Stimulated activated naive CD8-positive, alpha-beta T cell treated with anti-CD3 and anti-CD28 coated beads, Interleukin-15, Interleukin-2, amounts not matched to agents 100 ng/mL and 50 ng/mL, for 24 hours (primary cell): ENCODE results near the gene PHC3.

Experiments used
- H3K27ac Mint-ChIP-seq: one replicate; pipeline ENCODE4 v1.8.0; 2021; ENCODE audit warnings: mild to moderate bottlenecking, mixed read lengths
- H3K27me3 Mint-ChIP-seq: one replicate; pipeline ENCODE4 v1.8.0; 2021; ENCODE audit warnings: mixed read lengths
- H3K36me3 Mint-ChIP-seq: one replicate; pipeline ENCODE4 v1.8.0; 2021; ENCODE audit warnings: low read depth, mixed read lengths
- H3K4me1 Mint-ChIP-seq: one replicate; pipeline ENCODE4 v1.8.0; 2021; ENCODE audit warnings: low read depth, mixed read lengths
- H3K4me3 Mint-ChIP-seq: one replicate; pipeline ENCODE4 v1.8.0; 2021; ENCODE audit warnings: mild to moderate bottlenecking, mixed read lengths
- H3K9me3 Mint-ChIP-seq: one replicate; pipeline ENCODE4 v1.8.0; 2021; ENCODE audit warnings: mixed read lengths

Gene PHC3

DNA sequence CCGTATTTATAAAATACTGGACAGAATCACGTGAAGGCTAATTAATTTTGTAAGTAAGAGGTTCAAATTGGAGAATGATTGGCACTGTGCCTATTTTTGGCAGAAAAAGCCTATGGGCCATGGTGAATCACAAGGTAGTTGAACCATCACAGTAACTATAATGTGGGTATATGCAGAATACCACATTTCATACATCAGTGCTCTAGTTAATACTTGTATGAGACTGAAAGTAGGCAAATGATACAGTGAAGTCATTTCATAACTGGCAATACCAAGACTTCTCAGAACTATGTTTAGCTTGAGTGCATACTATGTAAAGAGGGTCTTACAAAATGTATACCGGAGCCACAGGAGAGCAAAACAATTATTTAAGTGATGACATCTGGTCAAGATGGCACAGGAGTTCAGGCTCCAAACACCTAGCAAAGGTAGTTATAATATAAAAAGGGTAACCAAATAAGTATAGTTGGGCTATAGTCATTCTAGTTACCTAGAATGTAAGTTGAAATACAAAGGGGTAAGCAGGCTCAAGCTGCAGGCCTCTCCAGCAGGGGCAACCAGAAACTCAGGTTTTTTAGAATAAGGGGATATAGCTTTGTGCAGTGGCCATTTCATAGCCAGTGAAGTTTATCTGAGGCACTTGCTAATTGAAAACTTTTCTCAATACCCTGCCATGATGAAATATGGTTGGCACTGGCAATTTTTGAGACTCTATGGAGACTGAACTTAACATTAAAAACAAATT is 124.7 kb downstream of the PHC3 start:
- Mint-ChIP-seq H3K27me3 (no peaks in the 10 kb centered on the region), H3K27ac (no peak overlapping the region), H3K36me3 (no peaks in the 10 kb centered on the region), H3K9me3 (no peaks in the 10 kb centered on the region), H3K4me1 (peaks cover 43% of the 10 kb centered on the region), H3K4me3 (no peak overlapping the region)

DNA sequence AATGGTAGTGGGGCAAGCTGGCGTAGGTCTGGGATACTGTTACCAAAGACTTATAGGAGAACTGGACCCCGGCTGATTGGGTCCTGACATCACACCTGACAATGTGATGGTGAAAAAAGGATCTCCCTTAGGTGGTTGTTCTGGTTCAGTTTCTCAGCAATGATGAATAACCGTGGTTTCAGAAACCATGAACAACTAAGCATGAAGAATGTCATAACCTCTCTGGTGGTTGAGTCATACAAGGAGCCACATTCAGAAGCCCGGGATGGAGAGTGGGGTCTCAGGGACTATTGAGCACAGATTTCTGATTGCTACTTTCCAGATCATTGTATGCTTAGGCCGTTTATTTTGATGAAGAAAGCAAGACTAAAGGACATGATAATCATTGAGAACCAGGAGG is 126.3 kb downstream of the PHC3 start:
- H3K27me3 Mint-ChIP-seq = no peaks in the 10 kb centered on the region
- no peak overlapping the region for H3K27ac Mint-ChIP-seq
- H3K9me3 Mint-ChIP-seq = no peaks in the 10 kb centered on the region
- peaks cover 43% of the 10 kb centered on the region for H3K4me1 Mint-ChIP-seq
- H3K4me3 Mint-ChIP-seq = no peak overlapping the region
- H3K36me3 Mint-ChIP-seq = no peaks in the 10 kb centered on the region

DNA sequence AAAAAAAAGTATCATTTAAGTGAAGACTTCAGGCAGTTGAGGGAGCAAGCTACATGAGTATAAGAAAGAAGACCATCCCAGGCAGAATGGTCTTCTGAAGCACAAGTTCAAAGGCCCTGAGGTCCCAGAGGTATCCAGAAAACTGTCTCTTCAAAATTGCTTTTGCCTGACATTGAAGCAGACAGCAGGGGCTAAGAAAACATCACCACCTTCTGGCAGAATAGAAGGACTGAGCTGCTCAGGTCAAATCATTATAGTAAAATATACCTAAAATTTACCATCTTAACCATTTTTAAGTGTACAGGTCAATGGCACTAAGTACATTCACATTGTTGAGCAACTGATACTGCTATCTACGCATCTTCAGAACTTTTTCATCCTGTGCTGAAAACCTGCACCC is 127.3 kb downstream of the PHC3 start:
- Mint-ChIP-seq H3K9me3 (no peaks in the 10 kb centered on the region), H3K4me1 (peaks cover 43% of the 10 kb centered on the region), H3K36me3 (no peaks in the 10 kb centered on the region), H3K27me3 (no peaks in the 10 kb centered on the region), H3K4me3 (no peak overlapping the region), H3K27ac (no peak overlapping the region)

DNA sequence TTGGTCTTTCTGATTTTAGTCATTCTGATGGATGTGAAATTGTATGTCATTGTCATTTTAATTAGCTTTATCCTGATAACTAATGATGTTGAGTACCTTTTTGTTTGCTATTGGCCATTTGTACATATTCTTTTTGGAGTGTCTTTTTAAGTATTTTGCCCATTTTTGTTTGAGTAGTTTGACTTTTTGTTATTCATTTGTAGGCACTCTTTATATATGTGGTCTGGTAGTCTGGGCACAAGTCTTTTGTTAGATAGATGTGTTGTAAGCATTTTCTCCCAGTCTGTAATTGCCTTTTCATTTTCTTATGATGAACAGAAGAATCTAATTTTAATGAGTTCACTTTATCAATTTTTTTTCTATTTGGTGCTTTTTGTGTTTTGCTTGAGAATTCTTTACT is 129.1 kb downstream of the PHC3 start:
- Mint-ChIP-seq H3K4me3 (no peak overlapping the region), H3K4me1 (peaks cover 31% of the 10 kb centered on the region), H3K9me3 (no peaks in the 10 kb centered on the region), H3K27me3 (no peaks in the 10 kb centered on the region), H3K36me3 (no peaks in the 10 kb centered on the region), H3K27ac (no peak overlapping the region)

DNA sequence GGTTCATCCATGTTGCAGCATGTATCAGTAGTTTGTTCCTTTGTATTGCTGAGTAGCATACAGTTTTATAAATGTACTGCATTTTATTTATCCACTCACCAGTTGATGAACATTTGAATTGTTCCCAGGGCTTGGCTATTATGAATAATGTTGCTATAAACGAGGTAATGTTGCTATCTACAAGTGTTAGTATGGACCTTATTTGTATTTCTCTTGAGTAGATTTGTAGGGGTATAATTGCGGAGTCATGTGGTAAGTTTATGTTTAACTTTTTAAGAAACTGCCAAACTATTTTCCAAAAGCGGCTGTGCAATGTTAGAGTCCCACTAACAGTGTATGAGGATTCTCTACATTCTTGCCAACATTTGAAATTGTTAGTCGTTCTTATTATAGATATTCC is 130.8 kb downstream of the PHC3 start:
- H3K27me3 Mint-ChIP-seq = no peaks in the 10 kb centered on the region
- H3K36me3 Mint-ChIP-seq = no peaks in the 10 kb centered on the region
- peaks cover 20% of the 10 kb centered on the region for H3K4me1 Mint-ChIP-seq
- no peaks in the 10 kb centered on the region for H3K9me3 Mint-ChIP-seq
- no peak overlapping the region for H3K4me3 Mint-ChIP-seq
- no peak overlapping the region for H3K27ac Mint-ChIP-seq

DNA sequence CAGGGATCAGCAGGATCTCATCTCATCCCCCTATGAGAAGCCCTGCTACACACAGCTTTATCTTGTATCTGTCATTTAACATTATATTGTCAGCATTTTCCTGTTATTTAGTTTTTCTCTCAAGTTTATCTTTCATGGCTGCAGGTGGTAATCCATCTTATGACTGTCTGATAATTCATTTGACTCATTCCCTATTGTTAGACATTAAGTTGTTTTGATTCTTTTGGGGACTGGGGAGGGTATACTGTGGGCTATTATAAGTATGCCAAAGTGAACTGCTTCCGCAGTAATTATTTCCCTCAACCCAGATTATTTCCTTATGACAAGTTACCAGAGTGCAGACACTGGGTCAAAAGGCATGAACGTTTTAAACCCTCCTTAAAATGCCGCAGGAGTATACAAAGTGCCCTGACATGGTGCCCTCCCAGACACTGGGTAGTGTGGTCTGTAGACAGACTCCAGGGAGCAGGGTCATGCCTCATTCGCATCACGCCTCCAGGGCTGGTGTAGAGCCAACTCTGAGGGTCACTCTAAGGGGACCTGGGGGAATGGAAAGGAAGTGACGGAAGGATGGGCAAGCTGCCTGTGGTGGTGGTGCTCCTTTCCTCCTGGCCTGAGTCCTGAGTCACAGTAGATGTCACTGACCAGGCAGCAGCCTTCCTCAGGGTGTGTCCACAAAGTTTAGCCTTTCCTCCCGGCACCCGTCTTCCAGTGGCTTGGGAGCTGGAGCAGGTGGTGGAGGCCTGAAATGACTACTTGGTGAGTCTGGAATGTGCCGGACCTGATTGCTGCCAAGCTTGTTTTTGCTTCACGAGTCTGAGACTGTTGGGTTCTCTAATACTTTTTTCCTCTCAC is 132.2 kb downstream of the PHC3 start:
- Mint-ChIP-seq H3K27me3 (no peaks in the 10 kb centered on the region), H3K36me3 (no peaks in the 10 kb centered on the region), H3K4me1 (peaks cover 13% of the 10 kb centered on the region), H3K4me3 (no peak overlapping the region), H3K9me3 (no peaks in the 10 kb centered on the region), H3K27ac (no peak overlapping the region)

DNA sequence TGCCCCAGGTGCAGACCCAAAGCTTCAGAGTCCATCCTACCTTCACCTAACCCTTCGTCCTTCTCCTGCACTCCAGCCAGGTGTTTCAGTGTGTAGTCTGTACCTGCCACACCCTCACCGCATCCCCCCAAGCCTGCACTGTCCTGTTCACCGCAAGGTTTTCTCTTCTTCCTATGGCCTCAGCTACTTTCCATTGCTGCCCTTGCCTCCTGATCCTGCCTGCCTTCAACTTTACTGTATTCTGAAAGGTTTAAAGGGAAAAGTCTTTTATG is 134.5 kb downstream of the PHC3 start:
- Mint-ChIP-seq H3K27ac (no peak overlapping the region), H3K4me1 (peaks cover 13% of the 10 kb centered on the region), H3K9me3 (no peaks in the 10 kb centered on the region), H3K36me3 (no peaks in the 10 kb centered on the region), H3K4me3 (no peak overlapping the region), H3K27me3 (no peaks in the 10 kb centered on the region)

DNA sequence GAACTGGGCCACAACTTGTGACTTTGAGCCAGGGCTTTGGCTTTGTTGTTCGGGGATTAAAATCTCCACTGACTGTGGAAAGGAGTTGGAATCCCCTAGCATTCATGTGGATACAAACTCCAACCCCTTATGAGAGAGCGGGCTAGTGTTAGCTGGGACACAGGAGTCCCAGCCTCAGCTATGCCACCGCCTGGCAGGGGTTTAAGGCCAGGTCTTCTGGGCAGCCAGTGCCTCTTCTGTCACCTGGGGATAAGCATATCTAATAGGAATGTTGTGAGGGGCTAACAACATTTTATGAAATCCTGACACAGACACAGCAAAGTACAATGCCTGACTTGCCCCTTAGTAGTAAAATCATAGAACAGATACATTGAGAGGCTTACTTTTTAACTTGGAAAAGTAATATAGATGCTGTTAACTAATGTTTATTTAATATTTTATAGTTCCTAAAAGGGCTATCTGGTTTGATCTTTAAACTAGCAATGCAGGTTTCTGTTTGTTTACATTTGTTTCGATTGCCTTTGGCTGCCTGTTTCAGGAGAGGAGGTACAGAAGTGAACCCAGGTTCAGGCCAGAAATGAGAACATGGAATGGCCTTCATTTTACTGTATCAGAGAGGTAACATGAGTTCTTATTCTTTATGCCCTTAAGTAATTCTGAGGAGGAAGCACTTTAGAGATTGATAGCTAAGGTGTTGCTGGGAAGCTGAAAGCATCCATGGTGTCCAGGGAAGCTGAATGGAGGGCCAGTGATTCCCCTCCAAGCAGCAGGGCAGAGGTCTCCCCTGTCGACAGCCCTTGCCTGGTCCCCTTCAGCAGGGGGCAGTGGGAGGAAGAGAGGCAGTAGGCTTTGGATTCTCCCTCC is 135.0 kb downstream of the PHC3 start:
- Mint-ChIP-seq H3K27ac (no peak overlapping the region), H3K4me3 (no peak overlapping the region), H3K36me3 (no peaks in the 10 kb centered on the region), H3K4me1 (peaks cover 13% of the 10 kb centered on the region), H3K9me3 (no peaks in the 10 kb centered on the region), H3K27me3 (no peaks in the 10 kb centered on the region)

DNA sequence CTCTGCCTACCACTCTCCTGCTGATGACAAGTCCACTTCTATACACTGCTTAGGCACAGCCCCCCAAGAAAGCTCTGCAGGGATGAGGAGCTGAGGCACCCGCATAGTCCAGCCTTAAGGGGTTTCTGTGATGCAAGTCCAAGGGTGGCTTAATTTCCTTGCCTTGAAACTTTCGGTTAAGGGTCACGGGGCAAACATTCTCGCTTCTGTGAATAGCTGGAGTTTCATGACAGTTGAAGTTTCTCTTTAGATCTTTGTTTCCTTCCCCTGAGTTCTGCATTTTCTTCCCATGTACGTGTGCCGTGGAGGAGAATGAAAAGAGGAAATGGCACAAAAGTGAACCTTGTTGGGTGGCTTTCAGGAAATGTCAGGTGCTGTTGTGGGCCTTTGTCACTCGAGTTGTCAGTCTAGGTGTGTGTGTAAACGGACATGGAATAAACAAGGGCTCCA is 136.7 kb downstream of the PHC3 start:
- peaks cover 13% of the 10 kb centered on the region for H3K4me1 Mint-ChIP-seq
- no peaks in the 10 kb centered on the region for H3K9me3 Mint-ChIP-seq
- H3K36me3 Mint-ChIP-seq = no peaks in the 10 kb centered on the region
- peak overlapping the region; percentile 26 for H3K27ac Mint-ChIP-seq
- H3K4me3 Mint-ChIP-seq = no peak overlapping the region
- no peaks in the 10 kb centered on the region for H3K27me3 Mint-ChIP-seq

DNA sequence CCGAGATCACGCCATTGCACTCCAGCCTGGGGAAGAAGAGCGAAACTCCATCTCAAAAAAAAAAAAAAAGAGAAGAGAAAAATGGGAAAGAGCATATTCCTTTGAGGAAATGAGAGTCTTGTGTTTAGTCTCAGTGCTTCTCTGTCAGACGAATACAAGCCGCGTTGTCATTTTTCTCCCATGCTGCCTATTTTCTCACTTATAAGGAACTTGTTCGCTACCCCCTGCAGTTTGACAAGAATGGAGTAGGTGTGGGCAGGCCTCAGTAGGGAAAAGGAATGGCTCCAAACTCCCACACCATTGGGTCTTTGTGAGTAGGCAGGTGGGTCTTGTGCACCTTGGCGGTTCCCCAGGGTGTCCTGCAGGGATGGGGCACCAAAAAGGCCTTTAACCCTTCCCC is 137.3 kb downstream of the PHC3 start:
- Mint-ChIP-seq H3K9me3 (no peaks in the 10 kb centered on the region), H3K27me3 (no peaks in the 10 kb centered on the region), H3K27ac (no peak overlapping the region), H3K4me1 (peaks cover 13% of the 10 kb centered on the region), H3K36me3 (no peaks in the 10 kb centered on the region), H3K4me3 (no peak overlapping the region)

DNA sequence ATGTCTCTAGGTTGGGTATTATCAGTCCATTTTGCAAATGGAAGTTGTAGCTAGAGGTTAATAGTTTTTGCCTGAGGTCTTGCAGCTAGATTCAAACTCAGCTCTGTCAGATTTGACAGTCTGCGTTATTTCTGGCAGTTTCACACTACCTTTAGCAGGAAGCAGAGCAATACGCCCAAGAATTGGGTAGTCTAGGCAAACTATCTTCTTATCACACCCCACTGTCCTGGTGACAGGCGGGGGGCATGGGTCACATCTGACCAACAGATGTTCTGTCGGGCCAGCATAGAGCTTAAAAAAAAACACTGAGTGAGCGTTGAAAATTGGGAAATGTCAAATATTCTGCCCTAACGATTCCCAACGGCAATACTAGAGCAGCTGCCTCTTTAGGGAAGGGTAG is 138.0 kb downstream of the PHC3 start:
- no peaks in the 10 kb centered on the region for H3K27me3 Mint-ChIP-seq
- H3K9me3 Mint-ChIP-seq = no peaks in the 10 kb centered on the region
- H3K27ac Mint-ChIP-seq = no peak overlapping the region
- H3K36me3 Mint-ChIP-seq = no peaks in the 10 kb centered on the region
- H3K4me1 Mint-ChIP-seq = peaks cover 13% of the 10 kb centered on the region
- no peak overlapping the region for H3K4me3 Mint-ChIP-seq

DNA sequence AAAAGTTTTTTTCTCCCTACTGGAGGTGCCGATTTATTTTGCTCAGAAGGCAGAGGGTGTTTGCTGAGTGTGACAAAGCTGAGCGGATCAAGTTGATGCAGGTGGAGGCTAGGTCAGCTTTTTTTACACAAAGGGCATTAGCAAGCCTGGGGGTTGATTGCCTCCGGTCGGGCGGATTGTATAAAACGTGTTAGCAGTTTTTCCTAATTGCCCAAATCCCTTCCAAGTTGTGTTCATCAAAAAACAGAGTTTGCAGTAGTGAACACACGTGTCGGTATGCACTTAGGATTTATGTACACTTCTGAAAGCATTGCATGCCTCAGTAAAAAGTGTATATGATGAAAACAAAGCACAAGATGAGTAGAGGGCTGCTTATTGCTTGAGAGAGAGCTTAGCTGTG is 141.1 kb downstream of the PHC3 start:
- H3K27ac Mint-ChIP-seq = no peak overlapping the region
- H3K27me3 Mint-ChIP-seq = no peaks in the 10 kb centered on the region
- no peaks in the 10 kb centered on the region for H3K36me3 Mint-ChIP-seq
- peaks cover 5% of the 10 kb centered on the region for H3K4me1 Mint-ChIP-seq
- no peak overlapping the region for H3K4me3 Mint-ChIP-seq
- H3K9me3 Mint-ChIP-seq = no peaks in the 10 kb centered on the region

DNA sequence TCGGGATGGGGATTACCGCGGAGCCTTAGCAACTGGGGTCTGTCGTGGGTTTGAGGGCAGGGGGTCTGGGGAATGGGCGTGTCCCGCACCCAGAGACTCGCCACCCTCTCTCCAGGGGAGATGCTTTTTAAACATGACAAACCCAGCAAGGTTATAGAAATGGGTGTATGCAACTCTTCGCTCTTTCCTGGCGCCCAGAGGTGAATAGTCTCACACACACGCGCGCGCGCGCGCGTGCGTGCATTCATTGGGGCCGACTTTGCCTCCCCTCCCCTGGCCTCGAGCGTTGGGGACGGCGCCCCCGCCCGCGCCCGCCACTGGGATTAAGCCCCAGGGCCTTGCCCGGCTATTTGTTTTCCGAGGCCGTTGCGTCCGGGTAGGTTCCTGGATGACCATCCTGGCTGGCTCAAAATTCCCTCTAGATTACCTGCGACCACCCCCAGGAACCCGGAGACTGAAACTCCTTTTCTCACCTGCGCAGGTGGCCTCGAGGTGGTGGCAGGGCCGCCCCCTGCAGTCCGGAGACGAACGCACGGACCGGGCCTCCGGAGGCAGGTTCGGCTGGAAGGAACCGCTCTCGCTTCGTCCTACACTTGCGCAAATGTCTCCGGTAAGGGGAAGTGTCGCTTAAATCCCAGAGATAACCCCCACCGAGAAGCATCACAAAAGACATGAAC is 143.0 kb downstream of the PHC3 start:
- Mint-ChIP-seq H3K36me3 (no peaks in the 10 kb centered on the region), H3K27me3 (no peaks in the 10 kb centered on the region), H3K4me1 (peaks cover 5% of the 10 kb centered on the region), H3K27ac (no peak overlapping the region), H3K9me3 (peaks cover 2% of the 10 kb centered on the region), H3K4me3 (peak overlapping the region; percentile 82)
